IMR-90 (cell line): ENCODE data around the gene TAF1. TPM values are rescaled to one million over a fixed set of nuclear protein-coding genes. Genes with fewer than 3 reads are reported as not detected.

Experiments used
- ATAC-seq: fragments of 200-7000 bp; cut with Tn5 transposase; 2 replicates; pipeline ENCODE4 v1.9.1; 2020; ENCODE audit warnings: low read depth, mild to moderate bottlenecking, moderate library complexity
- BruUV-seq: library from RNA; stranded (reverse); fragments of 400-500 nt; replicated peaks from 2 replicates; lab custom pipeline; 2021; lab: Mats Ljungman, UMichigan
- CTCF ChIA-PET: fragments of 300-600 bp; formaldehyde crosslinking; extraction: SDS; loops from one replicate; lab custom pipeline; 2021; ENCODE audit warnings: antibody characterized with exemption; lab: Yijun Ruan, JAX
- POLR2A ChIA-PET: fragments of 300-600 bp; sonication (Branson Sonifier 250); formaldehyde crosslinking; loops from one replicate; lab custom pipeline; 2022; ENCODE audit warnings: antibody characterized with exemption; ENCODE audit not compliant: unreplicated experiment; lab: Charles Lee
- DNase-seq: peaks from one replicate; pipeline ENCODE4 v3.0.0; 2013
- H2AFZ ChIP-seq: replicated peaks from 2 replicates; pipeline ENCODE3; 2013; ENCODE audit warnings: low read length, mild to moderate bottlenecking; ENCODE audit not compliant: poor library complexity
- H2AK5ac ChIP-seq: 2 replicates; pipeline ENCODE4 v1.6.1; 2013; ENCODE audit warnings: low read depth, low read length, inconsistent platforms
- H2AK9ac ChIP-seq: replicated peaks from 2 replicates; pipeline ENCODE3; 2013; ENCODE audit warnings: mild to moderate bottlenecking, low read depth, low read length, moderate library complexity; ENCODE audit not compliant: poor library complexity
- H2BK120ac ChIP-seq: 2 replicates; pipeline ENCODE4 v1.6.1; 2013; ENCODE audit warnings: low read depth, low read length, inconsistent platforms
- H2BK15ac ChIP-seq: 3 replicates; pipeline ENCODE4 v1.6.1; 2013; ENCODE audit warnings: low read depth, low read length, inconsistent platforms
- H2BK20ac ChIP-seq: 2 replicates; pipeline ENCODE4 v1.6.1; 2013; ENCODE audit warnings: low read depth, mild to moderate bottlenecking, inconsistent platforms, low read length, moderate library complexity
- H2BK5ac ChIP-seq: 2 replicates; pipeline ENCODE4 v1.6.1; 2013; ENCODE audit warnings: mild to moderate bottlenecking, low read depth, low read length, inconsistent platforms; ENCODE audit not compliant: poor library complexity, severe bottlenecking
- H3K14ac ChIP-seq: replicated peaks from 2 replicates; pipeline ENCODE4 v1.6.1; 2013; ENCODE audit warnings: low read depth, low read length, inconsistent platforms
- H3K18ac ChIP-seq: 2 replicates; pipeline ENCODE4 v1.6.1; 2013; ENCODE audit warnings: low read depth, low read length, control low read depth
- H3K23ac ChIP-seq: 2 replicates; pipeline ENCODE4 v1.6.1; 2013; ENCODE audit warnings: low read depth, low read length, inconsistent platforms
- H3K27ac ChIP-seq: 2 replicates; pipeline ENCODE4 v1.5.1; 2013; ENCODE audit warnings: mild to moderate bottlenecking, control low read depth, low read length; ENCODE audit not compliant: insufficient read depth
- H3K27me3 ChIP-seq: 2 replicates; pipeline ENCODE4 v1.6.1; 2013; ENCODE audit warnings: low read length; ENCODE audit not compliant: control insufficient read depth, insufficient read depth
- H3K36me3 ChIP-seq: 2 replicates; pipeline ENCODE4 v1.6.1; 2013; ENCODE audit warnings: low read length, mixed read lengths; ENCODE audit not compliant: control insufficient read depth, insufficient read depth
- H3K4ac ChIP-seq: 2 replicates; pipeline ENCODE4 v1.6.1; 2013; ENCODE audit warnings: low read depth, low read length, inconsistent platforms
- H3K4me1 ChIP-seq: 2 replicates; pipeline ENCODE4 v1.6.1; 2013; ENCODE audit warnings: low read length, mixed read lengths; ENCODE audit not compliant: control insufficient read depth, insufficient read depth
- H3K4me2 ChIP-seq: 2 replicates; pipeline ENCODE4 v1.6.1; 2013; ENCODE audit warnings: low read depth, mild to moderate bottlenecking, control low read depth, low read length, moderate library complexity
- H3K4me3 ChIP-seq: 2 replicates; pipeline ENCODE4 v1.5.1; 2013; ENCODE audit warnings: low read depth, mild to moderate bottlenecking, control low read depth, low read length, moderate library complexity; ENCODE audit not compliant: insufficient read depth
- H3K56ac ChIP-seq: 2 replicates; pipeline ENCODE4 v1.6.1; 2013; ENCODE audit warnings: low read length, inconsistent platforms; ENCODE audit not compliant: insufficient read depth; ENCODE audit errors: extremely low read depth
- H3K79me1 ChIP-seq, 2 experiments: 2 replicates each; pipeline ENCODE4 v1.6.1; 2013; ENCODE audit warnings: low read length in 2 of 2, inconsistent platforms in 1 of 2, low read depth in 1 of 2
- H3K9ac ChIP-seq: 2 replicates; pipeline ENCODE4 v1.6.1; 2013; ENCODE audit warnings: low read depth, low read length, control low read depth
- H3K9me1 ChIP-seq: 2 replicates; pipeline ENCODE4 v1.6.1; 2013; ENCODE audit warnings: low read length, inconsistent platforms; ENCODE audit not compliant: insufficient read depth
- H3K9me3 ChIP-seq: 2 replicates; pipeline ENCODE4 v1.6.1; 2013; ENCODE audit warnings: low read length; ENCODE audit not compliant: control insufficient read depth, insufficient read depth
- H4K20me1 ChIP-seq: 2 replicates; pipeline ENCODE4 v1.6.1; 2013; ENCODE audit warnings: low read length, inconsistent platforms; ENCODE audit not compliant: insufficient read depth
- H4K5ac ChIP-seq: 2 replicates; pipeline ENCODE4 v1.6.1; 2013; ENCODE audit warnings: mild to moderate bottlenecking, low read depth, low read length, control low read depth
- H4K8ac ChIP-seq, 2 experiments: 2 replicates each; pipeline ENCODE4 v1.6.1; 2013; ENCODE audit warnings: low read depth in 2 of 2, low read length in 2 of 2, control low read depth in 1 of 2, inconsistent platforms in 1 of 2
- H4K91ac ChIP-seq: 2 replicates; pipeline ENCODE4 v1.6.1; 2013; ENCODE audit warnings: low read depth, low read length, inconsistent platforms; ENCODE audit not compliant: insufficient read depth
- FOS ChIP-seq: fragments of 150-350 bp; IDR thresholded peaks from 2 replicates; pipeline ENCODE4 v1.6.1; 2016; ENCODE audit warnings: low read depth, low read length
- MAZ ChIP-seq: IDR thresholded peaks from 2 replicates; pipeline ENCODE4 v1.6.1; 2012; ENCODE audit warnings: low read depth, mild to moderate bottlenecking, low read length, improper control_type of control experiment, moderate library complexity, borderline replicate concordance
- WGBS, 2 experiments: methylation state at CpG; one replicate each; pipeline versions ENCODE4 v1.1.5 to v1.1.7; 2013; ENCODE audit warnings: missing lambda C conversion rate in 2 of 2; ENCODE audit not compliant: insufficient read length in 1 of 2; ENCODE audit errors: extremely low coverage in 2 of 2; 5-methylcytosine and 5-hydroxymethylcytosine counted together
- dilution Hi-C: fragments of 300-500 bp; cut with HindIII; formaldehyde crosslinking; loops from one replicate; pipeline ENCODE4 v1.14.3; 2018; ENCODE audit warnings: low sequenced_read_pairs; ENCODE audit not compliant: unreplicated experiment
- in situ Hi-C: fragments of 300-500 bp; cut with MboI; formaldehyde crosslinking; loops from 3 replicates; pipeline ENCODE4 v1.14.3; 2019; ENCODE audit warnings: low sequenced_read_pairs, inconsistent platforms, mixed read lengths
- intact Hi-C: fragments of 100-400 bp; cut with micrococcal nuclease; formaldehyde crosslinking; loops from 2 replicates; pipeline ENCODE4 v1.10.0; 2022
- polyA plus RNA-seq, 3 experiments: library from polyadenylated mRNA; depleted of rRNA; stranded (reverse); fragments of >200 nt; gene quantifications; 2 replicates each; pipeline ENCODE4 v1.2.3, GENCODE V29; 2012; ENCODE audit warnings: low replicate concordance in 1 of 3
- total RNA-seq: library from RNA; depleted of rRNA; stranded (reverse); fragments of >200 nt; gene quantifications from 2 replicates; pipeline ENCODE4 v1.2.3, GENCODE V29; 2012

The TAF1 gene
- total and polyA plus RNA-seq, 2 of the 4 experiments (the other 2 are of a cell fraction) = 15.7 to 25.5 TPM

DNA sequence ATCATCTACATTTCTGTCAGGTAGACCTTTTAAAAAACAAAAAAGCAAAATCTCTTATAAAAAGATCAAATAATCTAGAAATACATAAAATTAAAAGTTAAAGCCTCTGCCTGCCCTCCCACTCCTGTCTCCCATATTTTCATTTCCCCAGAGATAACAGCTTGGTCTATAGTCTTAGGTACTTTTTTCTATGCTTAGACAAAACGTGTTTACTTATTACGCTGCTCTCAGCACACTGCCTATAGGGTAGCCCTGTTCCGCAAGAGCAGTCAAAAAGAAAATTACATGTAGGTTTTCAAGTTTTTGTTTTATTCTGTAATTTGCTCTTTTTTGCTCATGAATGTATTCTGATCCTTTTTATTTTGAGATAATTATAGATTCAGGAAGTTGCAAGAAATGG, 73.3 kb downstream of the TAF1 start:
- ATAC-seq (no peak), DNase-seq (no peak)
- H2AK9ac ChIP-seq = no peak overlapping the region
- no peak overlapping the region for H4K5ac ChIP-seq
- H2BK5ac ChIP-seq = no peak overlapping the region
- H2BK120ac ChIP-seq = no peak overlapping the region
- ChIA-PET CTCF (interaction anchor here (1.0 kb wide), 1 partner anchor 8 kb away, joined by 3 read pairs; no protein-coding TSS in a partner anchor), POLR2A (no interaction called here)
- no peak overlapping the region for H2BK15ac ChIP-seq
- H3K4ac ChIP-seq = no peak overlapping the region
- TF ChIP-seq FOS = no peak
- no peak for TF ChIP-seq MAZ
- H3K36me3 ChIP-seq = peaks cover 4% of the 10 kb centered on the region
- H3K9me1 ChIP-seq = no peaks in the 10 kb centered on the region
- no peak overlapping the region for H3K9ac ChIP-seq
- no peaks in the 10 kb centered on the region for H3K79me1 ChIP-seq
- H4K91ac ChIP-seq = no peak overlapping the region
- H3K14ac ChIP-seq = no peak overlapping the region
- no peak overlapping the region for H3K18ac ChIP-seq
- BruUV-seq = no TSS peak
- dilution Hi-C loops (no loop called here), intact Hi-C loops (no loop called here), in situ Hi-C loops (no loop called here)
- no peaks in the 10 kb centered on the region for H3K27me3 ChIP-seq
- H2BK20ac ChIP-seq = no peak overlapping the region
- H3K4me1 ChIP-seq = no peaks in the 10 kb centered on the region
- H3K27ac ChIP-seq = no peak overlapping the region
- no peaks in the 10 kb centered on the region for H3K9me3 ChIP-seq
- H4K8ac ChIP-seq = no peak overlapping the region
- no peak overlapping the region for H2AFZ ChIP-seq
- no peak overlapping the region for H3K56ac ChIP-seq
- no peaks in the 10 kb centered on the region for H4K20me1 ChIP-seq
- no peak overlapping the region for H3K4me2 ChIP-seq
- H3K4me3 ChIP-seq = no peak overlapping the region
- H3K23ac ChIP-seq = no peak overlapping the region
- WGBS, 2 experiments = no CpG with 5 or more reads among the region's 3 CpGs
- no peak overlapping the region for H2AK5ac ChIP-seq
